ENCODE data around the gene SAMD4B.
"Not testable (repeated sequence)": the region's sequence is repeated elsewhere in the genome, so short reads cannot be mapped to it uniquely, and the experiment has no call there.

GRCh38 chr19:39379366-39379765 is 37.1 kb downstream of the SAMD4B start:
- TF ChIP-seq CTCF, POLR2A (IDR thresholded peaks at IDR 0.05): not testable (repeated sequence)
